ENCODE results near the gene IL1RL1.

IL1RL1 gene

DNA sequence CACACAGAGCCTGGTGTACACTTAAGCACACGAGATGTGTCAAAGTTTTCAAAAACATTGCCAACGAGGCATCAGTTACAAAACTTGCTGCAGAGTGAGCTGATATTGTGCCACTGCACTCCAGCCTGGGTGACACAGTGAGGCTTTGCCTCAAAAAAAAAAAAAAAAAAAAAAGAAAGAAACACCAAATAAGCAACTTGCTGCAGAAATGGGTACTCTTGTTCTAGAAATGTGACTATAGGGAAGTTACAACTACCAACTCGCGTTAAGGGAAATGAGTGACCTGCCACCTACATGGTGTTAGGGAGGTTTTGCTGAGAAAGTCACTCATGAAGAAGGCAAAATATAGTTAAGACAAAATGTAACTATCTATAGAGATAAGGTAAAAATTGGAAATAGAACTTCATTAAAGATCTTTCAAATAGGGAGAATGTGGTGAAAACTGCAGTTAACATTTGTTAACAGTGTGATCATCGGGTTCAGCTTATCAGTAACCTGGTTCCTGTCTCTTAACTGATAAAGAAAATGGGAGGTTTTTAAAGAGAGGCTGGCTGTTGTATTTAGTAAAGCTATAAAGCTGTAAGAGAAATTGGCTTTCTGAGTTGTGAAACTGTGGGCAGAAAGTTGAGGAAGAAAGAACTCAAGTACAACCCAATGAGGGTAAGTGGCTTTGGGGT, at the start of gene IL1RL1:
TSS of gene IL1RL1 (plus strand) at position 600 of the 677 bp plus-strand sequence. CDS start 26,702 bp downstream, outside the sequence.
- no peak for ATAC-seq

DNA sequence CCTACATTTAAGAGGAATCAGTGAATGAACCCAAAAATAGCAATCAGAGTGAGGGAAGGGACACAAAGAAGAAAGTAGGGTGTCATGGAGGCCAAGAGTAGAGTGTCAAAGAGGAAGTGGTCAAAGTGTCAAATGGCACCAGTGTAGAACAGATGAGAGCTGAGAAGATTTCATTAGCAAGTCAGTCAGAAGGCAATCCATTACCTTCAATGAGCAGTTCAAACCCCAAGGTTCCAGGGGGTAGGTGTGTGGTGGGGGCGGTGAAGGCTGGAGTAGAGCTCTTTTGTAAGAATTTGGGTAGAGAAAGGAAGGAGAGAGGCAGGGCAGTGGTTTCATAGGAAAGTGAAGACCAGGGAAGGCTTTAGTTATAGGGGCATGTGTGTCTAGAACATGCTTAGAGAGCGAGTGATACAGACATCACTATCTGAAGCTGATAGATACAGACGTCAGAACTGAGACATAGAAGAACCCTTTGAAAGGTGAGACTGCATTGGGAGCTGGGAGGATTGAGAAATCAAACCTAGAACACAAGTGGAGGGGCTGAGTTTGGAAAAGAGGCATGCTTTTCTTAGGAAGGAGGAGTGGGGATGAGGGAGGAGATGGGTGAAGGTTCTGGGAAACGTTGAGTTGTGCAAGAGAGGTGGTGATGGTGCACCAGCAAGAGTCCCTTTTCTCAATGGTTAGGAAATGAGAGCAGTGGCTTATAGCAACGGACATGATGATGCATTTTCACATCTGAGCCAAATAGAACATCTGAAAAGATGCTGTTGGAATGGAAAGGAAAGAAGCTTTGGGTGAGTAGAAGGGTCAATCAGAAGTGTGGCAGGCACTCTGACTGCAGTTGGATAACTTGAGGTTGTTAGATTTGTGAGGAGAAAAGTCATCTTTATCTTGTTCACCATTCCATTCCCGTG, 48.9 kb upstream of the IL1RL1 start:
- ATAC-seq = no peak

DNA sequence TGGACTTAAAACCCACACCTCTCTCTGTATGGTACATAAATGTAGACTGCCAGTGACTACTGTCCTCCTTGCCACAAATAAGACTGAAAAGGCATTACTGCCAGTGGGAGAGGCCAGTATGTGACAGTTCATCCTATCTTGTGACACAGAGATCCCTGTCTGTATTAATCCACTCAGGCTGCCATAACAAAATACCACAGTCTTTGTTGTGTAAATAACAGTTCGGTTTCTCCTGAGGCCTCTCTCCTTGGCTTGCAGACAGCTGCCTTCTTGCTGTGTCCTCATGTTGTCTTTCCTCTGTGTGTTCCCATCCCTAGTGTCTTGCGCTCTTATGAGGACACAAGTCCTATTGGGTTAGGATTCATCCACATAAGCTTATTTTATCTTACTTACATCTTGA, 46.4 kb upstream of the IL1RL1 start:
- no peak for ATAC-seq

DNA sequence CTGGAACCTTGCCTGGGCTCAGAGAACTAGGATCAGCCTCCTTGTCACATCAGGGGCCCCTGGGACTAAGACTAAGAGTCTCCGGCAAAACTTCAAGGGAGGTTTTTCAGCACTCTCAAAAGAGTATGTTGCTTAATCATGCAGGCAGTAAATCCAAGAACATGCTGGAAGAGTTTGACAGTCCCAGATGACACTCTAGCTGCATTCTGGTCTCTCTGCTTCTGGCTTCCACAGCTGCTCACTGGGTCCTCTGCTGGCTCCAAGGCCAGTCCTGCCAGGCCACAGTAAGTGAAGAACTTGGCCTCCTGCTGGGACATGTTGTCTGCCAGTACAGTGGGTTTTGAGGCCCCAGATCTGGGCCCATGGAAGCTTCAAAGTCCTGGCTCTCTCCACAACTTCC, 45.2 kb upstream of the IL1RL1 start:
- no peak for ATAC-seq

DNA sequence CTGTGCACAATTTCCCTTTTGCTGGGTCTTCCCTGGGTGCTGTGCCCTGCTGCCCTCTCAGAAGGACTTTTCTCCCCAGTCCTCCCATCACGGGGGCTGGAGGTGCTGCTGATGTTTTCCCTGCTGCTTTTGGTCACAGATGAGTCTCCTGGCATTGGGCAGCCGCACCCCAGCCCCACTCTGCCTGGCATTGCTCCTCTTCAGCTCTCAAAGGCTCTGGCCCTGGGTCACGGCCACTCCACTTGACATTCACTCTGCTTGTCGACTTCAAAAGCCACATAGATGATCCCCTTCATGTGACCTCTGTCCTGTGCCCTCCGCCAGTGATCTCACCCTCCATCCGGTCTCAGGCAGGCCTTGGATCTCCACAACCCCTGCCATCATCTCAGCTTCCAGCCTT, 43.6 kb upstream of the IL1RL1 start:
- no peak for ATAC-seq

DNA sequence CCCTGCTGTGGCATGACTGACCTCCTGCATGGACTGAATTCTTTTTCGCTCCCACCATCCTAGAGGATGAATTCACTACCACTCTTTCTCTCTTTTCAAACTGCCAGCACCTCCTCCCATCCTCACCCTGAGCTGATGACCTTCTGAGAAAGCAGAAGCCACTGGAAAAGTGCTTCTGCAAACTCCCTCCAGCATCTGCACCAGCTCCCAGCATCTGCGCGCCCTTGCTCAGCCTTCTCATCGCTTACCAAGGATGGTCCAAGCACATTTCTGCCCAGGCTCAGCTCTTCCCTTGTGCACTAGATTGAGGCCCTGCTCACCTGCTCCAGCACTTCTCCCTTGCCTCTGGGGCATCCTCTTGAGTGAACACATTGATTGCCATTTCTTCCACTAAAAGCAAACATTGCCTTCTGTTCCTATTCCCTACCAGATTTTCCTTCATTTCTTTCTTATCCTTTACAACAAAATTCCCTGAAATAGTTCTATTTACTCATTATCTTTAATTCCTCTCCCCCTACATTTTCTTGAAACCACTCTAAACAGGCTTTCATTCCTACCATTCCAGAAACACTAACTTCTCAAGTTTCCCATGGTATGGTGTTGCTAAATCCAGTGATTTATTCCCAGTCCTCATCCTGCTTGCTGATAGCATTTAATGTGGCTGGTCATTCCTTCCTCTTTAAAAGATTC, 42.7 kb upstream of the IL1RL1 start:
- no peak for ATAC-seq

DNA sequence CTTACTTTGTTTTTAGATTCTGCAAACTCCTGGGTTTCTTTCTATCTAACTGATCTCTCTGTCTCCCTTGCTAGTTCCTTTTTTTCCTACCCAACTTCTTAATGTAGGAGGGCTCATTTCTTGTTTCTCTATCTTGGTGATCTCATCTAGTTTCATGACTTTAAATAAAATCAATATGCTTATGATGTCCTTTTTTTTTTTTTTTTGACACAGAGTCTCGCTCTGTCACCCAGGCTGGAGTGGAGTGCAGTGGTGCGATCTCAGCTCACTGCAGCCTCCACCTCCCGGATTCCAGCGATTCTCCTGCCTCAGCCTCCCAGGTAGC, 42.2 kb upstream of the IL1RL1 start:
- ATAC-seq = no peak

DNA sequence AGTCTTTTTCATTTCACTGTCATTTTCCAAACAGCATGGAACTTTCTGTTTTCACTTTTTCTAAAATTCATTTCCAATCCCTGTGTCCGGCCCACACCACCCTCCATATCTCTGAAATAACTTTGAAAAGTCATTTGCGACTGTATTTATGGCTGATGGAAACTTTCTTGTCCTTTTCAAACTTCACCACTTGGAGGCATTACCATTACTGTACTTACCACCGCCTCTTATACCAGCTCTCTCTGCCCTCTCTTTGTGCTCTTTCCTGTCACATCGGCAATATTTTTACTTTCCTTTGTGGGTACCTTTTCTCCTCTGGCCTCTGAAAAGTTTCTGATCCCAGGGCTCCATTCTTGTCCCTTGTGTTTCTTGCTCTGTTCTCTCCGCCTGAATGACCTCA, 39.5 kb upstream of the IL1RL1 start:
- peak in 1 of 2 donors; percentile 71 for ATAC-seq

DNA sequence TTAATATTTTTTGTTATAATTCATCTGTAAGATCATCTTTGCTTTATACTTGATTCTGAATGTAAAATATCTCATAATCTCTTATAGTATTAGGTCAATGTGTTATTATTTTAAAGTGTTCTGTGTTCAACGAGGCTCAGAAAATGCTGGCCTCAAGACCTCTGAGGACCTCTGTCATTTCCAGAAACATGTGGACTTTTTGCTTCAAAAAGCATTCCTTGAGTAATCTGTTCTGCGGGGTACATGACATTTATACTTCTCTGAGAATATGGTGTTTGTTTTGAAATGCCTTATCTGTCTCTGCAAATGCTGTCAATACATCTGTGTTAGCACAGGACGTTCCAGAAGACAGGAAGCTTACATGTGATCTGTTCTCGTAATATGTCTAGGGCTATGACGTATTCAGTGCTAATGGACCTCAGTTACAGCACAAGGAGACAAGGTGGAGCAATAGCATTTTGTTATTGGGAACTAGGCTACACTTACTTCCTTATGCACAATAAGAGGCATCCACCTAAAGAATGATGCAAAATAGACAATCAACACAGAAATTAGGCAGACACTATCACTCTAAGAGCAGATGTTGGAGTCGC, 37.6 kb upstream of the IL1RL1 start:
- no peak for ATAC-seq

DNA sequence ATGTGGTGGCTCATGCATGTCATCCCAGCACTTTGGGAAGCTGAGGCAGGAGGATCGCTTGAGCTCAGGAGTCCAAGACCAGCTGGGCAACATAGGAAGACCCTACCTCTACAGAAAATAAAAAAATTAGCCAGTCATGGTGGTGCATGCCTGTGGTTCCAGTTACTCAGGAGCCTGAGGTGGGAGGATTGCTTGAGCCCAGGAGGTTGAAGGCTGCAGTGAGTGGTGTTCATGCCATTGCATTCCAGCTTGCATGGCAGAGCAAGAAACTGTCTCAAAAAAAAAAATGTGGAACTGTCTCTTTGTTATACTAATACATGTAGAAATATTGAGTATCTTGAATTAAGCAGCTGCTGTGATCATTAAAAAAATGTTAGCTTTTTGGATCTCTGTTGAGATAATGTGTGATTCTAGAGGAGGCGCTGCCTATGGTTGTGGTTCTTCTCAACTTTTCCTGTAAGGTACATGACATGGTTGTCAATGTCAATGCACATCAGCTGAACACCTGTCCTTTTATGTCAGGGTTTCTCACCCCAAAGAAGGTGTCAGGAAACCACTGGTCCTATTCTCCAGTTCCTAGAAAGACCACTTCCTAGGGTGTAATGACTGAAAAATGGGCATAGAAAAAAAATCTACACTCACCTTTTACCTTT, 34.7 kb upstream of the IL1RL1 start:
- ATAC-seq = peak in 1 of 2 donors; percentile 66

DNA sequence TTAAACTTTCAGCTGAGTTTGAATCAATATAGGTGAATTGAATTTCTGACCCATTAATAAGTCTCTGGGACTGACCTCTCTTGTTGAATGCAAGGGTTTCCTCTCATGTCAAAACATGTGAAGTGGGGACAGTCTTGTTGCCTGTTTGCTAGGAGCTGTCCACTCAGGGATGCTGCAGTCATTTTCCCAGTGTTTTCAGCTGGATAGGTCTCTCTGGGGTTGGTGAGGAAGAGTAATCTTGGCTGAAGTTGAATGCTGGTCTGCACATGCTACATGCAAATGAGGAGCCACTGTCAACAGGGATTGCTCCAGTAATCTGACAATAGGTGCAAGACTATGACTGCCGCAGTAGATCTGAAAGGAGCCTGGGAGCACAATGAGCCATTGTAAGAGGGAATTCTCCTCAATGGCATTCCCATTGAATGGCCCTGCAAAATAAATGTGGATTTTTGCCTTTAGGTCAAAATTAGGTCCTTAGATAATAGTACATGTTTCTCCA, 34.1 kb upstream of the IL1RL1 start:
- ATAC-seq = no peak

DNA sequence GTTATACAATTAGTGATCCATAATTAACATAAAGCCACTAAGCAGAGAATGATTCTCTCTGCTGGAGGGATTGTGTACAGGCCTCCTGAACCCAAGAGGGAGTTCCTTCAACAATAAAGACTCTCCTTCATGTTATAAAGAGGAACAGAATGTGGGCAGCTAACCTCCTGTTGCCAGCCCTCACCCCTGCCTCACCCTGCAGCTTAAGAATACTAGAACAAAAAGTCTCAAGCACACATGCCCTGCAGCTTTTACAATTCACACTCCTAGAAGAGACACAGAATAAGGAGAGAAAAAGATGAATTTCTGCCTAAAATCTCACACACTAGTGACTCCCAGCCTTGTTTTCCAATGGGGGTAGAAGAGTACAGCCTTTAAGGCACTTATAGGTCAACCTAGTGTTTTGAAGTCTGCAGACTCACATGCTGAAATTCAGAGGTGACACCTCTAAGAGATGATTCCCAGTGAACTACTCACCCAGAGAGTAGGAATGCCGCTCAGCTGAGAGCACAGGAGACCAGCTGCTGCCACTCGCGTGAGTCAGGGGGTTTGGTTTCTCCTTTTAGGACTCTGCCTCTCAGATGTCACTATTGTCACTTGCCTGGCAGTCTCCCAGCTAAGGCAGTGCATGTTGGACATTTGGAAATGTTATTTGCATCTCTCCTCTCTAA, 32.5 kb upstream of the IL1RL1 start:
- no peak for ATAC-seq

DNA sequence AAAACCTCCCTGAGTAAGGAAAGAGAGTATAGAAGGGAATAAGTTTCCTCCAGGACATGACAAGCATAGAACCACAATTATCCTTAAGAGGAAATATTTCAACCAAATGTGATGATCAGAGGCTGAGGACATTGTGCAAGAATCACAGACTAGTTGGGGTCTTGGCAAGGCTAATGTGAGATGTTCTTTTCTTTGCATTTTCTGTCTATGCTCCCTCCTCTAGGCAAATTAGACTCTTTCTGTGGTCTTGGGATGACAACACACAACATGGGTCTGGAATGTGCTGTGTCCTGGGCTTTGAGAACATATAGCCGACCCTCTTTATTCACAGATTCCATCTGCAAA, 32.0 kb upstream of the IL1RL1 start:
- ATAC-seq = no peak

DNA sequence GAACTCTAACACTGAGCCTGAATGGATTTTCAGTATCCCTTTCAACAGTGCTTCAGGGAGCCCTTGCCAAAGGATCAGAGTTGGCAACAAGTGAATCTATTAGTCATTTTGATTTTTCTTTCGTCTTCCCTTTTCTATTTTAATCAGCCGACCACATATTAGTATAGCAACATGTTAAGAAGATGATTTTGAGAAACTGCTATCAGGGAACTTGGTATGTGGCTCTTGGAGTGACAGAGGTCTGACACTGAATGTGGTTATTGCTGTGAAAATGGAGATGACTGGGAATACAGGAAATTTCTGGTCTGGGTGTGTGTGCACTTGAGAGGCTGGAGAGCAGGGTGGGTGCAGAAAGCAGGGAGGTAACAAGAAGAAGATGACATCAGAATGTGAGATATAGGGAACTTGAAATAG, 28.7 kb upstream of the IL1RL1 start:
- ATAC-seq = peak; percentile 25 to 30

DNA sequence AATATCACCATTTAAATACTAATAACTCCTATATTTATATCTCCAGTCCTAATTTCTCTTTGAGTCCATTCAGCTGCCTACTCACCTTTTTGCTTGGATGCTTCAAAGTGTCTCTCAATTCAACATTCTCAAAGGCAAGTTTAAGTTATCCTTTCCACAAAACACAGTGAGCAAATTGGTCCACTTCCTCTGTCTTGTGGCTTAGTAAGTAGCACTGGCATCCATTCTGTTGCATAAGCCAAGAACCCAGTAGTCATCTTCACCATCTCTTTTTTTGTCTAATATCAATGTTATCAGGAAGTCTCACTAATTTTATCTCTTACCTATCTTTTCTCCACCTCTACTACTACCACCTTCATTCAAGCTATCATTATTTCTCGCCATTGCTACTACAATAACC, 27.4 kb upstream of the IL1RL1 start:
- ATAC-seq = no peak

DNA sequence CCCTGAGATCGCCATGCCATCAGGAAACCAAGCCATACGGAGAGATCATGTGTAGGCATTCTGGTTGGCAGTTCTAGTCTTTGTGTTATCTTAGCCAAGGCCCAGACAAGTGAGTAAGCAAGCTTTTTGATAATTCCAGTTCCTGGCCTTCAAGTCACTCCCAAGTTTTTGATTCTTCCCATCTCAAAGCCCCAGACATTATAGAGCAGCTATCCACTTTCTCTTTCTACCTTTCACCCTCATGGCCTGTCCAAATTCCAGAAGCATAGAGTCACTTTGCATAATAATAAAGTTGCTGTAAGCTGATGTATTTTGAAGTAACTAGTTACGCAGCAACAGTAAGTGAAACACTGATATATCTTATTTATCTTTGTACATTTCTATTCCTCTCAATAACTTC, 26.8 kb upstream of the IL1RL1 start:
- ATAC-seq = no peak

DNA sequence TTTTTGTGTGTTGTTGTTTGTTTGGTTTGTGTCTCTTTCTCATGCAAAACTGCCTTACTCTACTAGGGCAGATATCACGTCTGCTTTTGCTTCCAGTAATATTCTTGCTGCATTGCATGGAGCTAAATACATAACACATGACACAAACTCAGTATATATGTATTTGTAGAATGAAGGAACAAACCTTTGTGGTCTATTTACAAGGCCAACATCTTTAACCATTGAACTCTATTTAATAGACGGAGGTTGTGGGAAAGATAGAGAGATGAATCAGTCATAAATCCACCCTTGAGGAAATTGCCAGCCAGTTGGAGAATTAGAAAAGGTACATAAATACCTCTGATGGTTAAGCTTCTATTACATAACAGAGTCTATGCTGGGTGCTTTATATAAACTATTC, 26.0 kb upstream of the IL1RL1 start:
- ATAC-seq = no peak

DNA sequence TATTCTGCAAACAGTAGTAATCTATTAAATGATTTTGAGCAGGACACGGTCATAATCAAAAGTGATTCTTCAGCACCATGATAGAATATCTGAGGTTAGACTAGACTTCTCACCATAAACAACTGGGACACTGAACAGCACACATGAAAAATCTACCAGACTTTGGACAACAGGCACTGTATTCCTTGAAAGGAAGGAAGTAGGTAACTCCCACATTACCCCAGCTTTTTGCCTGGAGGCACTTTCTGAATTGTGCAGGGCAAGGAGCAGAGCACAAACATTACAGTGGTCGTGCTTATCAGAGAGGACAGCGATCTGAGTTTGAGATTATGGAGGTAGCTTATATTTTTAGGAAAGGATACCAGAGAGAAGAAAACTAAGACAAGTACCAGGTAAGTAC, 25.3 kb upstream of the IL1RL1 start:
- ATAC-seq = no peak

DNA sequence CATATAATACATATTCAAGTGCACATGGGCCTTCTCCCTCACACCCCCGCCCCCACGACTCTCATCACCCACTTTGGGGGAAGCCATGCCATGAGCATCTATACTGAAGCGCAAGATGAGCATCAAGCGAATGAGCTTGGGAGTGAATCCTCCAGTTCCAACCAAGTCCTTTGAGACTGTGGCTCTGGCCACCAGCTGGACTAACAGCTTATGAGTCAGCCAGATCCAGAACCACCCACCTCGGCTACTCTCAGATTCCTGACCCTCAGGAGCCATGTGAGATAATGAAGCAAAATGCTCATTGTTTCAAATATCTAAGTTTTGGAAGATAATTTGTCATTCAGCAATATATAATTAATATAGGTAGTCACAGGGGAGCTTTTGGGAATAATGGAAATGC, 22.2 kb upstream of the IL1RL1 start:
- no peak for ATAC-seq

DNA sequence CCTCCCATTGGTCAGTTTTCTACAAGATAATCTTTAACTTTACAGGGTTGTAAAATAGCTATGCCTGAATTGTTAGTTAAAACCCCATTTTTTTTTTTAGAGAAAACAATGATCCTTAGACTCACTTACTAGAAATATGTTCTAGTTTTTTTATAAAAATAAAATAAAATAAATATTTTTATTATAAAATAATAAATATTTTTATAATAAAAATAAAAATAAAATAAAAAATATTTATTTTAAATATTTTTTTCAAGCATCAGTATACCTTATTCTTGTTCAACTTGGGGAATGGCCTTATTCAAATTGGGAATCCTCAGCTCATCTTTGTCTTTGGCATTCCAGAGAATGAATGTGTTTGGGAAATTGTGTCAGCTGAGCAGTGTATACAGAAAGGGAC, 20.8 kb upstream of the IL1RL1 start:
- no peak for ATAC-seq

DNA sequence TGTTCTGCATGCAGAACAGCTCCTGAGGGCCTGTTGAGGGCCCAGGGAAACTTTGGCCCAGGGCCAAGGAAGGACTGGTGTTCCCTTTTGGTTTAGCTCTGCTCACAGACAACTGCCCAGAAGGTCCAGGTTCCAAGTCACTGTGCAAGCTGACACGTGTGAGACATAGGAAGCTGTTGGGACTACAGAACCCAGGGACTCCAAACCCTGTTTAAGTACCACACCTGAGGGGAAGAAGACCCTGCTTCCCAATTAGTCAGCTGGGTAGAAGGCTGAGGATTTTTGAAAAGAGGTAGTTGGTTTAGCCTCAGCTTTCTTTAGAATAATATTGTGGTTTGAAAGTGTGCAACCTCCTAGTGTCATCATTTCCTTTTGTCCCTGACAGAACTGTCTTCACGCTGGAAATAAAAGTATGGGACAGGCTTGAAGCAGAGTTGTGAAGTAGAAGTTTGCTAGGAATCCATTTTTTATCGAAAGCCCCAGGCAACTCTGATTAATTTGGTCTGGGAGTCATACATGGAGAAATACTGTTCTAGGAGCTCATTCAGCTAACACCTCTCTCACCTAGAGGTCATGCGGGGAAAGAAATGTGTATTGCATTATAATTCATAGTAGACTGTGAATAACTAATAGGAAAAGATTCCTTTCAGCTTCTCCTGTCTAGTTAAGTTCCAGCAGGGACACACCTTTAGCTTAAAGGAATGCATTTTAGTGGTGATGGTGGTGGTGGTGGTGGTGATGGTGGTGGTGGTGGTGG, 19.9 kb upstream of the IL1RL1 start:
- ATAC-seq = no peak

All from activated CD4-positive, CD25-positive, alpha-beta regulatory T cell treated with anti-CD3 and anti-CD28 coated beads, Interleukin-2, amount 50 U/mL, for 24 hours (primary cell).